ENCODE measurements around the gene PSAP.

- TF ChIP-seq CTCF (conservative IDR thresholded peaks at IDR 0.05; ENCODE audit: low read depth, low read length) (no peak), EZH2 (IDR thresholded peaks at IDR 0.05; ENCODE audit: borderline replicate concordance, low read depth, low read length, poor library complexity, severe bottlenecking) (no peak)
Measured at GRCh38 chr10:71868192-71868697, 17.2 kb upstream of the PSAP start.
